ENCODE data around the gene LYZL1. TPM values are rescaled to one million over a fixed set of nuclear protein-coding genes. Genes with fewer than 3 reads are reported as not detected.
"Not testable (repeated sequence)": the region's sequence is repeated elsewhere in the genome, so short reads cannot be mapped to it uniquely, and the experiment has no call there.

Gene LYZL1
- total RNA-seq, 4 donors from 2014 or later = not detected

DNA sequence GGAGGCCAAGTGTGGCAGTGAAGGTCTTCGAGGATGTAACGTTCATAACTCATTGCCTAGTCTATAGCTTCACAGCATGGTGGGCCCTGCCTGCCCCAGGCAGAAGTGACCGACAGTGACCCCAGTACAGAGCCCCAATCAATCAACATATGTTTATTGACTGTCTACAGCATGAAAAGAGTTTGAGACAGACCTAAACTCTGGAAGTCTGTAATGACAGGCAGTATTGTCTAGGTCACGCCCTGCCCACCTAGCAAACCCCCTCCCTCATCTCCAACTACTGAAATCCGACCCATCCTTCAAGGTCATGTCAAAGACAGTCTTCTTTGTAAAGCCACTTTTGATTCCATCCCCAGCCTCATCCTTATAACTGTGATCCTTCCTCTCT, 43.9 kb downstream of the LYZL1 start:
- Histone ChIP-seq H3K4me1 (peaks cover 0 to 11% (median 0%) of the 10 kb centered on the region in 3 donors), H3K27ac (no peak overlapping the region), H3K4me3 (no peak overlapping the region), H3K36me3 (no peaks in the 10 kb centered on the region), H3K27me3 (no peaks in the 10 kb centered on the region), H3K9me3 (peaks cover 0 to 6% (median 0%) of the 10 kb centered on the region in 3 donors)
- TF ChIP-seq, protein P1, sequence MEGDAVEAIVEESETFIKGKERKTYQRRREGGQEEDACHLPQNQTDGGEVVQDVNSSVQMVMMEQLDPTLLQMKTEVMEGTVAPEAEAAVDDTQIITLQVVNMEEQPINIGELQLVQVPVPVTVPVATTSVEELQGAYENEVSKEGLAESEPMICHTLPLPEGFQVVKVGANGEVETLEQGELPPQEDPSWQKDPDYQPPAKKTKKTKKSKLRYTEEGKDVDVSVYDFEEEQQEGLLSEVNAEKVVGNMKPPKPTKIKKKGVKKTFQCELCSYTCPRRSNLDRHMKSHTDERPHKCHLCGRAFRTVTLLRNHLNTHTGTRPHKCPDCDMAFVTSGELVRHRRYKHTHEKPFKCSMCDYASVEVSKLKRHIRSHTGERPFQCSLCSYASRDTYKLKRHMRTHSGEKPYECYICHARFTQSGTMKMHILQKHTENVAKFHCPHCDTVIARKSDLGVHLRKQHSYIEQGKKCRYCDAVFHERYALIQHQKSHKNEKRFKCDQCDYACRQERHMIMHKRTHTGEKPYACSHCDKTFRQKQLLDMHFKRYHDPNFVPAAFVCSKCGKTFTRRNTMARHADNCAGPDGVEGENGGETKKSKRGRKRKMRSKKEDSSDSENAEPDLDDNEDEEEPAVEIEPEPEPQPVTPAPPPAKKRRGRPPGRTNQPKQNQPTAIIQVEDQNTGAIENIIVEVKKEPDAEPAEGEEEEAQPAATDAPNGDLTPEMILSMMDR (IDR thresholded peaks at IDR 0.05) = no peak
- TF ChIP-seq POLR2AphosphoS5 (IDR thresholded peaks at IDR 0.05) = no peak
- no peak for TF ChIP-seq EP300 (IDR thresholded peaks at IDR 0.05)
- TF ChIP-seq POLR2A (IDR thresholded peaks at IDR 0.05) = no peak
- ATAC-seq = no peak
- 20 to 70% methylated on average over 2 to 5 of the region's 5 CpGs for WGBS, 2 donors (ENCODE audit: low coverage in 1 of 2)

GRCh38 chr10:29337526-29337925, 48.7 kb downstream of the LYZL1 start:
- not testable (repeated sequence) for H3K4me3 ChIP-seq, H3K27ac ChIP-seq, ATAC-seq, H3K36me3 ChIP-seq, H3K9me3 ChIP-seq, H3K27me3 ChIP-seq, H3K4me1 ChIP-seq
- 81% methylated on average over 4 of the region's 4 CpGs; no CpG with 5 or more reads in 1 of the 2 donors for WGBS, 2 donors (ENCODE audit: low coverage in 1 of 2)

GRCh38 chr10:29343607-29344038, 54.8 kb downstream of the LYZL1 start:
- no peaks in the 10 kb centered on the region for H3K9me3 ChIP-seq
- WGBS, 2 donors (ENCODE audit: low coverage in 1 of 2) = 66 to 69% methylated on average over 3 to 4 of the region's 7 CpGs
- no peaks in the 10 kb centered on the region for H3K36me3 ChIP-seq
- H3K4me1 ChIP-seq = no peaks in the 10 kb centered on the region
- no peak for TF ChIP-seq EP300 (IDR thresholded peaks at IDR 0.05)
- TF ChIP-seq, protein P1 (IDR thresholded peaks at IDR 0.05) = no peak
- TF ChIP-seq POLR2A (IDR thresholded peaks at IDR 0.05) = no peak
- no peak for TF ChIP-seq POLR2AphosphoS5 (IDR thresholded peaks at IDR 0.05)
- no peak overlapping the region for H3K27ac ChIP-seq
- no peak for ATAC-seq
- no peak overlapping the region for H3K4me3 ChIP-seq
- no peaks in the 10 kb centered on the region for H3K27me3 ChIP-seq

DNA sequence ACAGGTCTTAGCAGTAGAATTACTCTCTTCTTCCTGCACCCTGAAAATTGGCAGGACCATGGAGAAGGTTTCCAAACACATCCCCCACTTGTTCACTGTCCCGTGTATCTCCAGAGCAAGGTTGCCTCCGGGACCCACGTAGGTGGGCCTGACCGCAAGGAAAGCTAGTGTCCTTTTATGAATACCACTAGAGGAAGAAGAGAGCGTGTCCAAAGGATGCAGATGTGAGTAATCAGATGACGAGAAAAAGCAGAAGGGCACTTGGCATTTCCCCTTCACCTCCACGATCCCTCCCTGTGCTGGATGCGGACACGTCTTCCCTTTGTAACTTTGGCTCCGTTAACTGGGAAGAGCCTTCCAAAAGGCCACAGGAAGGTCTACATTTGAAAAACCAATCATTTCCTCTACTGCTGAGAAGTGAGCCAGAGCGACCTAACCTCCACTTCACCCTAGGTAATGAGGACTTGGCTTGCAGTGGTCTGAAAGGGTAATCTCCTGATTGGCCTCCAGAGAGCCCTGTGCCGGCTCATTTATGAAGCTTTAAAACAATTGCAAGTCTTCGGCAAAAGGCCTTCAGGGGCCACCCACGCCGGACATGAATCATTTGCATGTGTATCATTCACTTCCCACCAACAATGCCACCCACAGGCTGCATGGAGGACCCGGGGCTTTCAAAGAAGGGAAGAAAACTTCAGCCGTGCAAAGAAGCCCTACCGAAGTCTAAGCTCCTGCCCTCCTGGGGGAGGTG, 55.4 kb downstream of the LYZL1 start:
- peak; percentile 41 for ATAC-seq
- Histone ChIP-seq H3K27me3 (no peaks in the 10 kb centered on the region), H3K27ac (no peak overlapping the region), H3K36me3 (no peaks in the 10 kb centered on the region), H3K9me3 (no peaks in the 10 kb centered on the region), H3K4me3 (no peak overlapping the region), H3K4me1 (no peaks in the 10 kb centered on the region)
- no peak for TF ChIP-seq POLR2A (IDR thresholded peaks at IDR 0.05)
- no peak for TF ChIP-seq EP300 (IDR thresholded peaks at IDR 0.05)
- TF ChIP-seq POLR2AphosphoS5 (IDR thresholded peaks at IDR 0.05) = peak; percentile 30
- TF ChIP-seq, protein P1 (IDR thresholded peaks at IDR 0.05) = no peak
- 58 to 75% methylated on average over 7 to 8 of the region's 18 CpGs for WGBS, 2 donors (ENCODE audit: low coverage in 1 of 2)

- TF ChIP-seq POLR2AphosphoS5 (IDR thresholded peaks at IDR 0.05) = no peak
- TF ChIP-seq, protein P1 (IDR thresholded peaks at IDR 0.05) = no peak
- TF ChIP-seq EP300 (IDR thresholded peaks at IDR 0.05) = no peak
- no peak for TF ChIP-seq POLR2A (IDR thresholded peaks at IDR 0.05)
- H3K27me3 ChIP-seq = no peaks in the 10 kb centered on the region
- WGBS, 2 donors (ENCODE audit: low coverage in 1 of 2) = 87 to 89% methylated on average over 9 of the region's 9 CpGs
- no peaks in the 10 kb centered on the region for H3K36me3 ChIP-seq
- H3K9me3 ChIP-seq = no peaks in the 10 kb centered on the region
- H3K27ac ChIP-seq = no peak overlapping the region
- ATAC-seq = no peak
- H3K4me3 ChIP-seq = no peak overlapping the region
- no peaks in the 10 kb centered on the region for H3K4me1 ChIP-seq
These were observed 56.5 kb downstream of the LYZL1 start for GRCh38 chr10:29345144-29345909.

Measured in gastroesophageal sphincter (tissue), 4 donors.